ENCODE results near the gene FILIP1L.
"Not testable (repeated sequence)": the region's sequence is repeated elsewhere in the genome, so short reads cannot be mapped to it uniquely, and the experiment has no call there.

FILIP1L gene

DNA sequence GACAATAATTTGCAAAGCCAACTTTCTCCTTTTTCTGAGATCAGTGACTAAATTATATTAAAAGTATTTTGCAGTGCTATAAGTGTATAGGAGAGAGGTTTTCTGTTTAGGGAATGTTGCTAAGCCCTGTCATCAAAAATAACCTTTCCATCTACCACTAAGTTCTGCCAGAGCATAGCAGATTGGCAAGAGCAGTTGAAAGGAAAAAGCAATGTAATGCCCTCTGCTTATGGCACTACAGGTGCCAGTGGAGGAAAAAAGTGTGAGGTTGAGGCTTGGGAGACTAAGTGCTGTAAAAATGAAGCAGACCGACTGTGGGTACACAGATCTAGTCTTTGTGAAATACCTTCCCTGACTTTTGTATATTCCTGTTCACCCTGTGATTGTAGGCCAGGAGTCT, 11.5 kb downstream of the FILIP1L start:
- Histone ChIP-seq H3K4me3 (ENCODE audit: insufficient read depth, low read depth, low read length, poor library complexity, severe bottlenecking) (no peak overlapping the region), H3K36me3 (ENCODE audit: control insufficient read depth, insufficient read depth, low read length) (no peaks in the 10 kb centered on the region), H3K27me3 (replicated peaks; ENCODE audit: control insufficient read depth, insufficient read depth, low read length, poor library complexity, severe bottlenecking) (no peaks in the 10 kb centered on the region), H3K27ac (ENCODE audit: insufficient read depth, low read length, poor library complexity, severe bottlenecking) (no peak overlapping the region), H3K4me1 (ENCODE audit: control insufficient read depth, insufficient read depth, low read length, poor library complexity, severe bottlenecking) (no peaks in the 10 kb centered on the region), H3K9me3 (ENCODE audit: control insufficient read depth, low read length) (no peaks in the 10 kb centered on the region)
- DNase-seq, result no peak

- Histone ChIP-seq H3K4me1 (ENCODE audit: control insufficient read depth, insufficient read depth, low read length, poor library complexity, severe bottlenecking) (no peaks in the 10 kb centered on the region), H3K27me3 (replicated peaks; ENCODE audit: control insufficient read depth, insufficient read depth, low read length, poor library complexity, severe bottlenecking) (no peaks in the 10 kb centered on the region), H3K27ac (ENCODE audit: insufficient read depth, low read length, poor library complexity, severe bottlenecking) (no peak overlapping the region), H3K9me3 (ENCODE audit: control insufficient read depth, low read length) (no peaks in the 10 kb centered on the region), H3K4me3 (ENCODE audit: insufficient read depth, low read depth, low read length, poor library complexity, severe bottlenecking) (no peak overlapping the region), H3K36me3 (ENCODE audit: control insufficient read depth, insufficient read depth, low read length) (no peaks in the 10 kb centered on the region)
- DNase-seq, result no peak
These were observed 13.9 kb downstream of the FILIP1L start for GRCh38 chr3:100100425-100100824.

- H3K4me1 ChIP-seq (ENCODE audit: control insufficient read depth, insufficient read depth, low read length, poor library complexity, severe bottlenecking), result no peaks in the 10 kb centered on the region
- H3K4me3 ChIP-seq (ENCODE audit: insufficient read depth, low read depth, low read length, poor library complexity, severe bottlenecking), result no peak overlapping the region
- H3K9me3 ChIP-seq (ENCODE audit: control insufficient read depth, low read length), result no peaks in the 10 kb centered on the region
- H3K27ac ChIP-seq (ENCODE audit: insufficient read depth, low read length, poor library complexity, severe bottlenecking), result no peak overlapping the region
- H3K36me3 ChIP-seq (ENCODE audit: control insufficient read depth, insufficient read depth, low read length), result no peaks in the 10 kb centered on the region
- H3K27me3 ChIP-seq (replicated peaks; ENCODE audit: control insufficient read depth, insufficient read depth, low read length, poor library complexity, severe bottlenecking), result no peaks in the 10 kb centered on the region
- DNase-seq, result no peak
These were observed 14.7 kb downstream of the FILIP1L start for GRCh38 chr3:100099621-100100020.

DNA sequence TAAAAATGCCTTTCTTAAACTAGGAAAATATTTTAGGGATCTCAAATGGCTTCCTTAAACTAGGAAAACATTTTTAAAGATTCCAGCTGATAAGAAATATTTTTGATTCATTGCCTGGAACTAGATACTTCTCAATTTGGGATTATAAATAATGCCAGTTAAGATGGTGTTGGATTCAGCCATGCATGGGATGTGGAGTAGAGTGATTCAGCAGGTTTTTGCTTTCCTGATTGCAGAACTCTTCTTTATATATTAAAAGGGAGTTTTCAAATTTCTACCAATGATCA, 15.6 kb downstream of the FILIP1L start:
- H3K27me3 ChIP-seq (replicated peaks; ENCODE audit: control insufficient read depth, insufficient read depth, low read length, poor library complexity, severe bottlenecking), result no peaks in the 10 kb centered on the region
- no peak overlapping the region for H3K27ac ChIP-seq (ENCODE audit: insufficient read depth, low read length, poor library complexity, severe bottlenecking)
- H3K4me1 ChIP-seq (ENCODE audit: control insufficient read depth, insufficient read depth, low read length, poor library complexity, severe bottlenecking), result no peaks in the 10 kb centered on the region
- H3K4me3 ChIP-seq (ENCODE audit: insufficient read depth, low read depth, low read length, poor library complexity, severe bottlenecking), result no peak overlapping the region
- H3K36me3 ChIP-seq (ENCODE audit: control insufficient read depth, insufficient read depth, low read length), result no peaks in the 10 kb centered on the region
- DNase-seq, result no peak
- H3K9me3 ChIP-seq (ENCODE audit: control insufficient read depth, low read length), result no peaks in the 10 kb centered on the region

DNA sequence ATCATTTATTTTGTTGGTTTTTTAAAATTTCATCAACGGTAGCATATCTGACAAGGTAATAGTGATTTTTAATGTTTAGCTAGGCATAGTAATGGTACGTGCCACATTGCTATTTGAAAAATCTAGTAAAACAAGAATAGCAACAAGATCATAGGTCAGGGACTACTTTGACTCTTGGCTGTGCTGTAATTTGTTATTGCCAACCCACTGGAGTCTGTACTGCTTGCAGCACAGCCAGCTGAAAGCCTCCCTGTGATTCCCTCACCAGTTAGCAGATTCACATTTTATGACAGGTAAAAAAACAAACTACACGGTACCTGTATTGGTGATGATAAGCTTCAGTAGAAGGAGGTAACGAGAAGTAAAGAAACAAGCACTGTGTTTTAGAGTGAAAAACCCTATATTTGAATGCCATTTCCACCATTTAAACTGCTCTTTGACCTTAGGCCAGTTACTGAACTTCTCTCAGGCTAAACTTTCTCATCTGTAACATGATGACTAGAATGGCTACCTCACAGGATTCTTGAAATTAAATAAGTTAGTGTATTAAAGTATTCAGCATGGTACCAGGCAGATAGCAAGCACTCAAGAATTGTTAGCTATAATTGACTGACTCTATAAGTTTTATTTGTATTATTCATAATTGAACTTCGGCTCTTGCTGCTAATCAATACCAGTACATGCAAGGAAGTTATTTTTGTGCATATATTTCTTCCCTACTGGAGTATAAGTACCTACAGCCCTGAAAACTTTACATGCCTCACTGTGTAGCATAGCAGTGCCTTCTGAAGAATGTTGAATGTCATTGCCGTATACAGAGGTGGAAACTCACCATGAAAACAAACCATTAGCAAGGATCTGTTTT, 16.1 kb downstream of the FILIP1L start:
- no peaks in the 10 kb centered on the region for H3K9me3 ChIP-seq (ENCODE audit: control insufficient read depth, low read length)
- H3K4me1 ChIP-seq (ENCODE audit: control insufficient read depth, insufficient read depth, low read length, poor library complexity, severe bottlenecking), result no peaks in the 10 kb centered on the region
- H3K27ac ChIP-seq (ENCODE audit: insufficient read depth, low read length, poor library complexity, severe bottlenecking), result no peak overlapping the region
- H3K4me3 ChIP-seq (ENCODE audit: insufficient read depth, low read depth, low read length, poor library complexity, severe bottlenecking), result no peak overlapping the region
- H3K36me3 ChIP-seq (ENCODE audit: control insufficient read depth, insufficient read depth, low read length), result no peaks in the 10 kb centered on the region
- no peaks in the 10 kb centered on the region for H3K27me3 ChIP-seq (replicated peaks; ENCODE audit: control insufficient read depth, insufficient read depth, low read length, poor library complexity, severe bottlenecking)
- no peak for DNase-seq

DNA sequence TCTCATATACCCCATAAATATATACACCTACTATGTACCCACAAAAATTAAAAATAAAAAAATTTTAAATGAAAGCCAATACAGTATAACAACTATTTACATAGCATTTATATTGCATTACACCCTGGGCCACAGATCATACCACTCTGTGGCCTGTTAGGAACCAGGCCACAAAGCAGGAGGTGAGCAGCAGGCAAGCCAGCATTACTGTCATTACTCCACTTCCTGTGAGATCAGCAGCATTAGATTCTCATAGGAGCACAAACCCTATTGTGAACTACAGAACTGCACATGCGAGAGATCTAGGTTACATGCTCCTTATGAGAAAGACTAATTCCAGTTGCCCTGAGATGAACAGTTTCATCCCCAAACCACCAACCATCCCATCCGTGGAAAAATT, 17.4 kb downstream of the FILIP1L start:
- DNase-seq, result no peak
- no peaks in the 10 kb centered on the region for H3K4me1 ChIP-seq (ENCODE audit: control insufficient read depth, insufficient read depth, low read length, poor library complexity, severe bottlenecking)
- no peak overlapping the region for H3K27ac ChIP-seq (ENCODE audit: insufficient read depth, low read length, poor library complexity, severe bottlenecking)
- H3K36me3 ChIP-seq (ENCODE audit: control insufficient read depth, insufficient read depth, low read length), result no peaks in the 10 kb centered on the region
- no peaks in the 10 kb centered on the region for H3K9me3 ChIP-seq (ENCODE audit: control insufficient read depth, low read length)
- no peaks in the 10 kb centered on the region for H3K27me3 ChIP-seq (replicated peaks; ENCODE audit: control insufficient read depth, insufficient read depth, low read length, poor library complexity, severe bottlenecking)
- no peak overlapping the region for H3K4me3 ChIP-seq (ENCODE audit: insufficient read depth, low read depth, low read length, poor library complexity, severe bottlenecking)

GRCh38 chr3:100096286-100096685, 18.0 kb downstream of the FILIP1L start:
- not testable (repeated sequence) for H3K36me3 ChIP-seq (ENCODE audit: control insufficient read depth, insufficient read depth, low read length); DNase-seq; H3K27me3 ChIP-seq (replicated peaks; ENCODE audit: control insufficient read depth, insufficient read depth, low read length, poor library complexity, severe bottlenecking); H3K9me3 ChIP-seq (ENCODE audit: control insufficient read depth, low read length); H3K27ac ChIP-seq (ENCODE audit: insufficient read depth, low read length, poor library complexity, severe bottlenecking); H3K4me1 ChIP-seq (ENCODE audit: control insufficient read depth, insufficient read depth, low read length, poor library complexity, severe bottlenecking); H3K4me3 ChIP-seq (ENCODE audit: insufficient read depth, low read depth, low read length, poor library complexity, severe bottlenecking)

GRCh38 chr3:100093831-100094230, 20.5 kb downstream of the FILIP1L start:
- Histone ChIP-seq H3K27me3 (replicated peaks; ENCODE audit: control insufficient read depth, insufficient read depth, low read length, poor library complexity, severe bottlenecking) (no peaks in the 10 kb centered on the region), H3K36me3 (ENCODE audit: control insufficient read depth, insufficient read depth, low read length) (no peaks in the 10 kb centered on the region), H3K27ac (ENCODE audit: insufficient read depth, low read length, poor library complexity, severe bottlenecking) (no peak overlapping the region), H3K9me3 (ENCODE audit: control insufficient read depth, low read length) (no peaks in the 10 kb centered on the region), H3K4me3 (ENCODE audit: insufficient read depth, low read depth, low read length, poor library complexity, severe bottlenecking) (no peak overlapping the region), H3K4me1 (ENCODE audit: control insufficient read depth, insufficient read depth, low read length, poor library complexity, severe bottlenecking) (no peaks in the 10 kb centered on the region)
- DNase-seq, result no peak

DNA sequence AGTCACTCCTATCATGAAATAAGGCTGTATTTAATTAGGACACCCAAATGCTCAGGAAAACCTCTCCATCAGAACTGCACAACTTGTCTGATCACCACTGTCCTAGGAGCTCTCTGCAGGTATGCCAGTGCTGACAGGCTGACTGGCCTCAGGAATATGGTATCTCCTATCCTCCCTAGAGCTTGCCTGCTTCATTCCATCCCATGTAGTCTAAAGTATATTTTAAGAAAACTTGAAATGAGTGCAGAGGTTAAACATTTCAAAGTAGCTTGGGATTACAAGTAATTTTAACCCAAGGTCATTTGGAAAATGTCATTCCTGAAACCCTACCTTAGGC, 23.7 kb downstream of the FILIP1L start:
- no peak overlapping the region for H3K4me3 ChIP-seq (ENCODE audit: insufficient read depth, low read depth, low read length, poor library complexity, severe bottlenecking)
- H3K27ac ChIP-seq (ENCODE audit: insufficient read depth, low read length, poor library complexity, severe bottlenecking), result no peak overlapping the region
- H3K27me3 ChIP-seq (replicated peaks; ENCODE audit: control insufficient read depth, insufficient read depth, low read length, poor library complexity, severe bottlenecking), result no peaks in the 10 kb centered on the region
- H3K9me3 ChIP-seq (ENCODE audit: control insufficient read depth, low read length), result no peaks in the 10 kb centered on the region
- no peaks in the 10 kb centered on the region for H3K4me1 ChIP-seq (ENCODE audit: control insufficient read depth, insufficient read depth, low read length, poor library complexity, severe bottlenecking)
- H3K36me3 ChIP-seq (ENCODE audit: control insufficient read depth, insufficient read depth, low read length), result no peaks in the 10 kb centered on the region
- no peak for DNase-seq

GRCh38 chr3:100089812-100090668, 24.3 kb downstream of the FILIP1L start:
- Histone ChIP-seq H3K27ac (ENCODE audit: insufficient read depth, low read length, poor library complexity, severe bottlenecking) (no peak overlapping the region), H3K9me3 (ENCODE audit: control insufficient read depth, low read length) (no peaks in the 10 kb centered on the region), H3K4me3 (ENCODE audit: insufficient read depth, low read depth, low read length, poor library complexity, severe bottlenecking) (no peak overlapping the region), H3K27me3 (replicated peaks; ENCODE audit: control insufficient read depth, insufficient read depth, low read length, poor library complexity, severe bottlenecking) (no peaks in the 10 kb centered on the region), H3K36me3 (ENCODE audit: control insufficient read depth, insufficient read depth, low read length) (no peaks in the 10 kb centered on the region), H3K4me1 (ENCODE audit: control insufficient read depth, insufficient read depth, low read length, poor library complexity, severe bottlenecking) (no peaks in the 10 kb centered on the region)
- DNase-seq, result no peak
